Neural cell (in vitro differentiated cells): ENCODE results near the gene PPFIA1.

ENCODE experiments used
- CTCF ChIP-seq: fragments of 450-650 bp; IDR thresholded peaks from 2 replicates; pipeline ENCODE4 v1.5.1; 2014; ENCODE audit warnings: antibody characterized with exemption, mild to moderate bottlenecking, moderate library complexity; ENCODE audit not compliant: poor library complexity, severe bottlenecking
- POLR2AphosphoS5 ChIP-seq: IDR thresholded peaks from 2 replicates; pipeline ENCODE4 v1.6.1; 2012
- RAD21 ChIP-seq: fragments of 450-650 bp; conservative IDR thresholded peaks from 2 replicates; pipeline ENCODE4 v1.6.1; 2014; ENCODE audit warnings: antibody characterized with exemption, mild to moderate bottlenecking, moderate library complexity
- TF ChIP-seq, protein P1 (sequence below): IDR thresholded peaks from 2 replicates; pipeline ENCODE4 v1.6.1; 2012; ENCODE audit warnings: borderline replicate concordance

DNA sequence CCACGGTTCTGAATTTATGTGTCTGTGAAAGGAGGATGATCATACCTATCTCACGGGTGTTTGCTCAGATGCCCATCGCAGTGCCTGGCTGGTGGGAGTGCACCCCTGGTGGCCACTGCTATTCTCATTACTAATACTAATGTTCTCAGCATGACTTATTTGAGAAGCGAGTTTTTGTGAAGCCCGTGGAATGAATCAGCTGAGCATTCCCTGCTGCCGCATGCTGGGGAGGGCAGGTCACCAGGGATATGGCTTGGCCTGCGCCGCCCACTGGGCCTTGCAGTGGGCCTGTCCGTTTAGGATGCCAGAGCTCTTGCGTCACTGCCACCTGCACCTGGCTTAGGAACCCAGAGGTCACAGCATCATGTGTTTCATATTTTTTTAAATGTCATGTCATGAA, 144.7 kb downstream of the PPFIA1 start:
- TF ChIP-seq POLR2AphosphoS5 = no peak
- TF ChIP-seq CTCF = no peak
- no peak for TF ChIP-seq RAD21
- TF ChIP-seq, protein P1, sequence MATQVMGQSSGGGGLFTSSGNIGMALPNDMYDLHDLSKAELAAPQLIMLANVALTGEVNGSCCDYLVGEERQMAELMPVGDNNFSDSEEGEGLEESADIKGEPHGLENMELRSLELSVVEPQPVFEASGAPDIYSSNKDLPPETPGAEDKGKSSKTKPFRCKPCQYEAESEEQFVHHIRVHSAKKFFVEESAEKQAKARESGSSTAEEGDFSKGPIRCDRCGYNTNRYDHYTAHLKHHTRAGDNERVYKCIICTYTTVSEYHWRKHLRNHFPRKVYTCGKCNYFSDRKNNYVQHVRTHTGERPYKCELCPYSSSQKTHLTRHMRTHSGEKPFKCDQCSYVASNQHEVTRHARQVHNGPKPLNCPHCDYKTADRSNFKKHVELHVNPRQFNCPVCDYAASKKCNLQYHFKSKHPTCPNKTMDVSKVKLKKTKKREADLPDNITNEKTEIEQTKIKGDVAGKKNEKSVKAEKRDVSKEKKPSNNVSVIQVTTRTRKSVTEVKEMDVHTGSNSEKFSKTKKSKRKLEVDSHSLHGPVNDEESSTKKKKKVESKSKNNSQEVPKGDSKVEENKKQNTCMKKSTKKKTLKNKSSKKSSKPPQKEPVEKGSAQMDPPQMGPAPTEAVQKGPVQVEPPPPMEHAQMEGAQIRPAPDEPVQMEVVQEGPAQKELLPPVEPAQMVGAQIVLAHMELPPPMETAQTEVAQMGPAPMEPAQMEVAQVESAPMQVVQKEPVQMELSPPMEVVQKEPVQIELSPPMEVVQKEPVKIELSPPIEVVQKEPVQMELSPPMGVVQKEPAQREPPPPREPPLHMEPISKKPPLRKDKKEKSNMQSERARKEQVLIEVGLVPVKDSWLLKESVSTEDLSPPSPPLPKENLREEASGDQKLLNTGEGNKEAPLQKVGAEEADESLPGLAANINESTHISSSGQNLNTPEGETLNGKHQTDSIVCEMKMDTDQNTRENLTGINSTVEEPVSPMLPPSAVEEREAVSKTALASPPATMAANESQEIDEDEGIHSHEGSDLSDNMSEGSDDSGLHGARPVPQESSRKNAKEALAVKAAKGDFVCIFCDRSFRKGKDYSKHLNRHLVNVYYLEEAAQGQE = no peak
